CD4-positive, alpha-beta T cell treated with Interleukin-21 for 1 hour (primary cell): ENCODE measurements around the gene MIOX.
A peak's percentile ranks its signal among the peaks of the same experiment; 100 is the strongest.
"Not testable (repeated sequence)": the region's sequence is repeated elsewhere in the genome, so short reads cannot be mapped to it uniquely, and the experiment has no call there.

ENCODE experiments used
- DNase-seq: peaks from one replicate; pipeline ENCODE4 v3.0.0-alpha.2; 2020

The MIOX gene

DNA sequence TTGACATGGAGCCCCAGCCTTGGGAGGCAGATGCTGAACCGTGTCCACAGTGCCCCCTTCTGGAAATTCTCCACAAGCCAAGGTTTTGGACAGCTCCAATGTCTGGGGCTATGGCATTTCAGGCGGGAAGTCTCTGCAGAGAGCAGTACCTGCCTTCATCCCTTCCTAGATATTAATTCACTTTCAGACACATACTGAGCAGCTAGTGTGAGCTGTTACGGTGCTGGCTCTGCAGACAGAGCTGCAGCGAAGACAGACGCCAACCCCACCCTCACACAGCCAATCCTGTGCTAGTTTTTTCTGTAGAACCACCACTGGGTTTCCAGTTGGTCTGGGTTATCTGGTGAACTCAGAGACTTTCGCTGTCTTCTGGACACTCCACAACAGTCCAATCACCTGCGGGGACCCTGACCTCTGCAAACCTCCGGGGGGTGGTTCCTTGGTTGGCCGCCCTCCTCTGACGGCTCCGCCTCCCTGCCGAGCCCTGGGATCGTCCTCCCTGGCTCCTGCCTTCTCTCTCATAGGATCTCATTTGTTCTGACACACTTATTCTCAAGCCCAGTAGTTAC lies 11.7 kb downstream of the MIOX start:
- DNase-seq, result peak; percentile 80

GRCh38 chr22:50500452-50500851 lies 13.8 kb downstream of the MIOX start:
- DNase-seq, result no peak

DNA sequence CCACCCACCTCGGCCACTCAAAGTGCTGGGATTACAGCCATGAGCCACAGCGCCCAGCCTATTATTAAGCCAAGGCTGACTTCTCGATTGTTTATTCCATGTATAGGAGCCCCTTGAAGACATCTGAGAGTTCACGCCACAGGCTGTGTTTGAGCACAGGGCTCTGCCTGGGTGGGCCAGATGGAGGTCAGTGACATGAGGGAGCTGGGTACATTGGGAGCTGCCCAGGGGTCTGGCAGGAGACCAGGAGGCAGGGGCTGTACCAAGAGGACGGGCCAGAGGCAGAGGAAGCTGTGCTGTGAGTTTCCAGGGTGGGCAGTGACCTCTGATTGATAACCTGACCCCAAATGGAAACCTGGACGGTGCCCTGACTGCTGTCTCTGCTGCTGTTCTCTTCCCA lies 15.4 kb downstream of the MIOX start:
- no peak for DNase-seq

DNA sequence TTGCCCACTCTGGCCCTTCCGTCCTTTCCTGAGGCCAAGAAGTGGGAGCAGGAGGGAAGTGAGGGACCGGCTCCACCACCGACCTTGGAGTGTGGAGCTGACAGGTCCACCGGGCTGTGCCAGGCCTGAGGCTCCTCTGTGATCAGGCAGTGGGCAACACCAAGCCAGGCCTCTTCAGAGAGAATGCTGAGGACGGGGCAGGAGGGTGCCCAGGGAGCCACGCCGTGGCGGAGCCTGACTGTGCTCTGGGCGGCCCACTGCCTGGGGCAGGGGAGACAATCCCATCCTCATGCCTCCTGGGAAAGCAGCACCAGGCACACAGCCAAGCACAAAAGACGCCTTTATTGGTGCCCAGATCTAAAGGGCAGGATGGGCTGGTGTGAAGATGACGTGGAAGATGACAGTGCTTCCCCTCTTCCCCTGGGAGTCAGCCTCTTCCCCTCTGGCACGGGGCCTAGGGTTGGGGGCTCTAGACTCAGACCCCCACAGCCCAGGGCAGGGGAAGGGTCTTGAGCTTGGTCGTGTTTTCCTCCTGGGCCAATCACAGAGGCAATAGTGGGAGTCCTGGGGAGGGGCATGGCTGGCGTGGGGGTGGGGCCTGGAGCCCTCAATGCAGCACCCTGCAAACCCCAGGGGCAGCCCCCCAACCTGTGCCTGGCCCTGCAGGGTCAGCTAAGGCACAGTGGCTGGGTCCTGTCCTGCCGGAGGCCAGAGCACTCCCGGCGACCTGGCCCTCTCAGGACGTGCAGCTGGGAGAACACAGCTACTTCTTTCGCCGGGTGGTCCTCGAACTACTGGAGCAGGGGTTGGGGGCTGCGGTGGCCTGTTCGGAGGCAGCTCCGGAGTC lies 16.2 kb downstream of the MIOX start:
- DNase-seq, result no peak

DNA sequence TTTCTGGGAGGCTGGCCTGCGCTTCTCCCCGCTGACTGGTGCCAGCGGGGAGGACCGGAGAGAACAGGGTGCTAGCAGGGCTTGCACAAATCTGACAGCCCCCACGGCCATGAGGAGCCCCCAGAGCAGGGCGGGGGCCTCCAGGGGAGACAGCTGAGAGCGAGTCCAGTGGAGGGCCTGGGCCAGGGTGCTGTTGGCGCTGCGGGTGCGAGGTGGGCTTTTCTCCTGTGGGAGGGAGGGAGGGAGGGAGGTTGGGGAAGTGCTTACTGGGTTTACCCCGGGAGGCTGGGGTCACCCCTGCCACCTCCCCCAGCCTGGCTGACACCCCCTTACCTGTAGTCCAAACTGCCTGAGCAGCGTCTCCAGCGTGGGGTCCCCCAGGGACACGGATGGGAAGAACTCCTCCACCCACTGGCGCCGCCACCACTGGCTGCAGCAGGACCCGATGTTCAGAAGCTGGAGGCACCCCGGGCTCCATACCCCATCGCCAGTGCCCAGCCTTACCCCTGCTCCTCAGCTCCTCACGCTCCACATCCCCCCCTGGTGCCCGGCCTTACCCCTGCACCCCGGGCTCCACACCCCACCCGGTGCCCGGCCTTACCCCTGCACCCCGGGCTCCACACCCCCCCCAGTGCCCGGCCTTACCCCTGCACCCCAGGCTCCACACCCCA lies 17.0 kb downstream of the MIOX start:
- no peak for DNase-seq

DNA sequence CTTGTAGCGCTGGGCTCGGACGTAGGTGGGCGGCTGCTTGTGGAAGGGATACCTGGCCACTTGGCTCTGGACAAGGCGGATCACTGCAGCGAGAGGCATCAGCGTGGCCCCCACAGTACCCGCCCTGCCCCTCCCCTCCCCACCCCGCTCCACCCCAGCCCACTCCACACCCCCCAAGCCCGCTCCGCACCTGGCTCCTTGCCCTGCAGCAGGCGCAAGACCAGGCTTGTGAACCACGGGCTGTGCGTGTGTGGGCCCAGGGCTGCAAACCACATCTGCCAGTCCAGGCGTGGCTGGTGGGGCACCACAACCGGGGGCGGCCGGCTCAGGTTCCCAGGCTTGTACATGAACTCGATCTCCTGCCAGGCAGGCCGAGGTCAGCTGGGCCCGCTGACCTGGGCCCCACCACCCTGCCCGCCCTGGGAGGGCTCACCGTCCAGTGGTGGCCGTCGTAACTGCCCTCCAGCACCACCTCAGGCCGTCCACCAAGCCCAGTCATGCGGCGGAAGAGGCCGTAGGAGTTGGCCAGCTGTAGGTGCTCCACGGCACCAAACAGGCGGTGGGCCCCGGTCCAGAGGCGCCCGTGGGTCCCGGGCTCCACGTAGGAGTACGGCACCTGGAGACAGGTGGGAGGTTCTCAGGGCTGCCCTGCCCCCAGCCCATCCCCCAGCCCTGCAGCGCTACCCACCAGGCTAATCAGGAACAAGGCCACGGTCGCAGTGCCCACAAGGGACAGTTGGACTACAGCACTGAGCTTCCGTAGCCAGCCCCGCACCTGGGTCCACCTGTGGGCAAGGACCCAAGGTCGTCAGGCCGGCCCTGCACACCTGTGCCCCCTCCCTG lies 17.9 kb downstream of the MIOX start:
- DNase-seq, result no peak

DNA sequence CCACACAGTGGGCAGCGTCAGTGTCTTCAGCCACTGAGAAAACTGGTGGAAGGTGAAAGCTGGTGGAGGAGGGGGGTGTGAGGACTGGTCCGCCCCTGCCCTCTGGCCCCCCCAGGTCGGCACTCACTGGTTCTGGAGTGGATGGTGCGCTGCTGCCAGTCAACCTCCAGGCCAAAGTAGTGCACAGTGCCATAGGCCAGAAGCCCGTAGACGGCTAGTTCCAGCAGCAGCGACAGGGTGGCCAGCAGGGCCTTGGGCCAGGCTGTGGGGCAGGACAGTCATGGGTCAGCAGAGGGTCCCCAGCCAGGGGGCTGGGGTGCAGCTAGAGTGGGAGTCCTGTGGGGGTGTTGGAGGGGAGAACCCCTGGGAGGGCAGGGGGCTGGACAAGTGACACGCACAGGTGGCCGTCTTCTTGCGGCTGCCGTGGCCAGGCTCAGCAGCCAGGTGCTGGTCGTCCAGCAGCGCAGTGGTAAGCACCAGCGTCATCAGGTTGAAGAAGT lies 18.7 kb downstream of the MIOX start:
- DNase-seq, result no peak

- no peak for DNase-seq
Observed at GRCh38 chr22:50505776-50506610, 19.3 kb downstream of the MIOX start.

GRCh38 chr22:50506611-50507420 lies 20.2 kb downstream of the MIOX start:
- DNase-seq, result no peak

DNA sequence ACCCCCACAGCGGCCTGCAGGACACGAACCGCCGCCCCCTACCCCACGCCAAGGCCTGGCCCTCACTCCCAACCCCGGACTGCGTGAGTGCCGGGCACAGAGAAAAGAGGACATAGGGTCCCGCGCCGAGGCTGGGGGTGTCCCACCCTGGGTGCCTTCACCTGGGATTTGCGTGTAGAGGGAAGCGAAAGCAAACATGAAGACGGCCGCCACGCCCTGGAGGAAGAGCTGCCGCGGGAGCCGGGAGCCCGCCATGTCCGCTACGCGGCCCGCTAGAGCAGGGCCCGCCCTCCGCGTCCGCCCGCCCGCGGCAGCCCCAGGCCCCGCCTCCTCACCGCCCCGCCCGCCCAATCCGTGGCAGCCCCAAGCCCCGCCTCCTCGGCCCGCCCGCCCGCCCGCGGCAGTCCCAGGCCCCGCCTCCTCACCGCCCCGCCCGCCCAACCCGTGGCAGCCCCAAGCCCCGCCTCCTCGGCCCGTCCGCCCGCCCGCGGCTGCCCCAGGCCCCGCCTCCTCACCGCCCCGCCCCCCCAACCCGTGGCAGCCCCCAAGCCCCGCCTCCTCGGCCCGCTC lies 20.8 kb downstream of the MIOX start, which contains the start of gene LMF2:
Gene LMF2, minus strand, starts transcription at position 282 of the 570 bp plus-strand sequence. Its CDS starts 27 bp downstream, at position 255.
- peak; percentile 94 for DNase-seq

DNA sequence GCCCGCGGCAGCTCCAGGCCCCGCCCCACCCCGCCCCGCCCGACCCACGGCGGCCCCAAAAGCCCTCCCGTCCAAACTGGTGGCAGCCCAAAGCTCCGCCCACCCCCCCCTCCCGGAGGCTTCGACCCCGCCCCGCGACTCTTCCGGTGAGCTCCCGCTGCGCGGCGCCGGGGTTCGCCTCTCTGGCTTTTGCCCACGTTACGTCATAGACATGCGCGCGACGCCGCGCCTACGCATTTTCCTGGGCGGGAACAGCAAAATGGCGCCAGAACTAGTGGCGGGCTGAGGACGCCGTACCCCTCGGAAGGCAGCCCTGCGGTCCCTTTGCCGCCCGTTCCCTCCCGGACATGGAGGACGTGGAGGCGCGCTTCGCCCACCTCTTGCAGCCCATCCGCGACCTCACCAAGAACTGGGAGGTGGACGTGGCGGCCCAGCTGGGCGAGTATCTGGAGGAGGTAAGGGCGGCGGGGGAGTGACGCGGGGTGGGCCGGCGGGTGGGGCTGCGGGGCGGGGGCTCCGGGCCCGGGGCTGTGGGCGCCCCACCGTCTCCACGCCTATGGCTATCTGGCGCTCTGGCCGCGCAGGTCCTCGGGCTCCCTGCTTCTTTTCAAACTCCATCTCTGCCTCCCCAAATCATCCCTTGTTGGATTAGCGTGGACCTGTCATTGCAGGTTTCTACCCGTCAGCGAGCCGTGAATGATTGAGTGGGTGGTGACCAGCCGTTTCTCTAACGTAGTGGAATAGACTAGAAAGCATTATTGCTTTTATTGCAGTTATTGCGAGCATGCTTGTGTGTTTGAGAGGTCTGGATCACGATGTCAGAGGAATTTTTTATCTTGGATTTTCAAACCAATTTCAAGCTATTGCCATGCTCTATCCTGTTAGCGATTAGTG lies 21.6 kb downstream of the MIOX start, which contains the start of gene NCAPH2:
Gene NCAPH2, plus strand, starts transcription at position 234 of the 894 bp plus-strand sequence. Its CDS starts 114 bp downstream, at position 348.
- peak; percentile 97 for DNase-seq

- DNase-seq, result no peak
Observed at GRCh38 chr22:50508897-50509296, 22.2 kb downstream of the MIOX start.

DNA sequence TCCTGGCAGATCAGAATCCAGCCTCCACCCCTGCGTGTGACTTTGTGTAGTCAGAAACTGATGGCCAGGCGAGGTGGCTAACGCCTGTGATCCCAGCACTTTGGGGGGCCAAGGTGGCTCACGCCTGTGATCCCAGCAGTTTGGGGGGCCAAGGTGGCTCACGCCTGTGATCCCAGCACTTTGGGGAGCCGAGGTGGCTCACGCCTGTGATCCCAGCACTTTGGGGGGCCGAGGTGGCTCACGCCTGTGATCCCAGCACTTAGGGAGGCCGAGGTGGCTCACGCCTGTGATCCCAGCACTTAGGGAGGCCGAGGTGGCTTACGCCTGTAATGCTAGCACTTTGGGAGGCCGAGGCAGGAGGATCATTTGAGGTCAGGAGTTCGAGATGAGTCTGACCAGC lies 26.5 kb downstream of the MIOX start:
- DNase-seq, result no peak

- DNase-seq, result no peak
Observed at GRCh38 chr22:50516068-50516467, 29.4 kb downstream of the MIOX start.

- no peak for DNase-seq
Observed at GRCh38 chr22:50516891-50517290, 30.2 kb downstream of the MIOX start.

DNA sequence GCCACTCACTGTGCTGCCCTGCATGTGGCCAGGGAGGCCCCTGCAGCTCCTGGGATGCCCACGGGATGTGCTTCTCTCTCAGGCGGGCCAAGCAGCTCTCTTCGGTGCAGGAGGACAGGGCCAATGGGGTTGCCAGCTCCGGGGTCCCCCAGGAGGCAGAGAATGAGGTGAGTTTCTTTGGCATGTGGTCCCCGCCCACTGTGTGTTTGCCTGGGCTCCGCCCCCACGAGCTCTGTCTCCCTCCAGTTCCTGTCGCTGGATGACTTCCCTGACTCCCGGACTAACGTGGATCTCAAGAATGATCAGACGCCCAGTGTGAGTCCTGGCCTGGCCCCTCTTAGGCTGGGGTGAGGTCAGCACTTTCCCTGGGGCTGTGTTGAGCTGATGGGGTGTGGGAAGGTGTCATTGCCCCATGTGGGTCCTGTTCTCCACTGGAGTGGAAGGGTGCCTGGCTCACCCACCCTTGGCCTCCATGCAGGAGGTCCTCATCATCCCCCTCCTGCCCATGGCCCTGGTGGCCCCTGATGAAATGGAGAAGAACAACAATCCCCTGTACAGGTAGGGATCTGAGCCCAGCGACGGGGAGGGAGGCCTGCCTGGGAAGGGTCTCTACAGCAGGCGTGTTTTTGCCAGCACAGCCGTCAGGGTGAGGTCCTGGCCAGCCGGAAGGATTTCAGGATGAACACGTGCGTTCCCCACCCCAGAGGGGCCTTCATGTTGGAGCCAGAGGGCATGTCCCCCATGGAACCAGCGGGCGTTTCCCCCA lies 31.0 kb downstream of the MIOX start:
- DNase-seq, result no peak

GRCh38 chr22:50518606-50519005 lies 31.9 kb downstream of the MIOX start:
- DNase-seq, result no peak

DNA sequence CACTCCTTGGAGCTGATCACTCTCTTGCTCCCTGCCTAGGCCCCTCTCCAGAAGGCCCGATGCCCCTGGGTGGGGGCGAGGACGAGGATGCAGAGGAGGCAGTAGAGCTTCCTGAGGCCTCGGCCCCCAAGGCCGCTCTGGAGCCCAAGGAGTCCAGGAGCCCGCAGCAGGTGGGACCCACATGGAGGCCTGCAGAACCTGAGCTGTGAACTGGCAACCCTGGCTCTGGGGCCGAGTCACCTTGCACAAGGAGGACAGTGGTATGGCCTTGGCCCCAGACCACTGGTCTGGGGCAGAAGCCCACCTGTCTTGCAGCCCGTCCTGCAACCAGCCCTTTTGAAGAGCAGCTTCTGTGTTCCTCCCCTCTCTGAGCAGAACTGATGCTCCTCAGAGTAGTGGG lies 32.5 kb downstream of the MIOX start:
- DNase-seq, result no peak

GRCh38 chr22:50520184-50520583 lies 33.5 kb downstream of the MIOX start:
- not testable (repeated sequence) for DNase-seq
